SK-N-MC (cell line): Measurements from ENCODE around the gene GALNT14.

Source experiments
- DNase-seq: peaks from one replicate; pipeline ENCODE4 v3.0.0-alpha.2; 2011; ENCODE audit warnings: low read depth, low spot score
- H3K27ac ChIP-seq: fragments of 200-600 bp; sonication (generic); 2 replicates; pipeline ENCODE4 v1.5.1; 2016; ENCODE audit warnings: mixed run types
- H3K36me3 ChIP-seq: fragments of 200-600 bp; sonication (generic); 2 replicates; pipeline ENCODE4 v1.6.1; 2017; ENCODE audit warnings: antibody characterized with exemption, low read length, mixed read lengths; ENCODE audit not compliant: insufficient read depth
- H3K4me3 ChIP-seq: fragments of 200-600 bp; sonication (generic); 2 replicates; pipeline ENCODE4 v1.5.1; 2016
- H3K9ac ChIP-seq: fragments of 200-600 bp; sonication (generic); 2 replicates; pipeline ENCODE4 v1.8.0; 2017; ENCODE audit warnings: mixed run types, mixed read lengths; ENCODE audit not compliant: insufficient read length
- H3K9me3 ChIP-seq: fragments of 200-600 bp; sonication (generic); 2 replicates; pipeline ENCODE4 v1.6.1; 2017; ENCODE audit warnings: low read depth, mild to moderate bottlenecking, antibody characterized with exemption, low read length, moderate library complexity, mixed read lengths
- EZH2 ChIP-seq: fragments of 200-600 bp; sonication (generic); IDR thresholded peaks from one replicate; pipeline ENCODE4 v1.6.1; 2017; ENCODE audit warnings: antibody characterized with exemption
- FOXP2 ChIP-seq: optimal IDR thresholded peaks from 2 replicates; pipeline ENCODE3; 2011; ENCODE audit warnings: mild to moderate bottlenecking, moderate library complexity; ENCODE audit not compliant: insufficient read depth; ENCODE audit errors: extremely low read length, control extremely low read depth
- POLR2AphosphoS5 ChIP-seq: IDR thresholded peaks from 2 replicates; pipeline ENCODE4 v1.6.1; 2012; ENCODE audit warnings: mild to moderate bottlenecking, low read depth, low read length, borderline replicate concordance

Gene GALNT14

GRCh38 chr2:30947686-30948085, 190.6 kb downstream of the GALNT14 start:
- H3K9ac ChIP-seq, result no peak overlapping the region
- TF ChIP-seq POLR2AphosphoS5 (no peak), EZH2 (no peak), FOXP2 (no peak)
- no peak overlapping the region for H3K4me3 ChIP-seq
- DNase-seq, result no peak
- H3K36me3 ChIP-seq, result no peaks in the 10 kb centered on the region
- H3K9me3 ChIP-seq, result no peaks in the 10 kb centered on the region
- H3K27ac ChIP-seq, result no peak overlapping the region

- Histone ChIP-seq H3K27ac (no peak overlapping the region), H3K9ac (no peak overlapping the region), H3K9me3 (no peaks in the 10 kb centered on the region), H3K4me3 (no peak overlapping the region), H3K36me3 (no peaks in the 10 kb centered on the region)
- TF ChIP-seq FOXP2 (no peak), EZH2 (no peak), POLR2AphosphoS5 (no peak)
- no peak for DNase-seq
Observed at GRCh38 chr2:30942419-30942818, 195.8 kb downstream of the GALNT14 start.

- DNase-seq, result no peak
- H3K9ac ChIP-seq, result no peak overlapping the region
- TF ChIP-seq FOXP2, result no peak
- TF ChIP-seq POLR2AphosphoS5, result no peak
- no peak for TF ChIP-seq EZH2
- H3K4me3 ChIP-seq, result no peak overlapping the region
- H3K36me3 ChIP-seq, result no peaks in the 10 kb centered on the region
- no peak overlapping the region for H3K27ac ChIP-seq
- H3K9me3 ChIP-seq, result no peaks in the 10 kb centered on the region
Observed at GRCh38 chr2:30940839-30941238, 197.4 kb downstream of the GALNT14 start.

- TF ChIP-seq FOXP2 (no peak), EZH2 (no peak), POLR2AphosphoS5 (no peak)
- Histone ChIP-seq H3K36me3 (no peaks in the 10 kb centered on the region), H3K9me3 (no peaks in the 10 kb centered on the region), H3K9ac (no peak overlapping the region), H3K4me3 (no peak overlapping the region), H3K27ac (no peak overlapping the region)
- DNase-seq, result no peak
Observed at GRCh38 chr2:30939364-30939763, 198.9 kb downstream of the GALNT14 start.

- H3K27ac ChIP-seq, result no peak overlapping the region
- H3K9ac ChIP-seq, result no peak overlapping the region
- DNase-seq, result no peak
- TF ChIP-seq POLR2AphosphoS5 (no peak), FOXP2 (no peak), EZH2 (no peak)
- H3K36me3 ChIP-seq, result no peaks in the 10 kb centered on the region
- H3K4me3 ChIP-seq, result no peak overlapping the region
- no peaks in the 10 kb centered on the region for H3K9me3 ChIP-seq
Observed at GRCh38 chr2:30938196-30938595, 200.0 kb downstream of the GALNT14 start.

GRCh38 chr2:30936977-30937376, 201.3 kb downstream of the GALNT14 start:
- no peak for TF ChIP-seq FOXP2
- TF ChIP-seq EZH2, result no peak
- TF ChIP-seq POLR2AphosphoS5, result no peak
- no peak for DNase-seq
- H3K36me3 ChIP-seq, result no peaks in the 10 kb centered on the region

GRCh38 chr2:30935795-30936194, 202.4 kb downstream of the GALNT14 start:
- no peaks in the 10 kb centered on the region for H3K36me3 ChIP-seq
- H3K27ac ChIP-seq, result no peak overlapping the region
- H3K9ac ChIP-seq, result no peak overlapping the region
- no peak overlapping the region for H3K4me3 ChIP-seq
- TF ChIP-seq EZH2, result no peak
- TF ChIP-seq FOXP2, result no peak
- no peak for TF ChIP-seq POLR2AphosphoS5
- H3K9me3 ChIP-seq, result no peaks in the 10 kb centered on the region
- no peak for DNase-seq

More at GRCh38 chr2:30936977-30937376, 201.3 kb downstream of the GALNT14 start:
- Histone ChIP-seq H3K4me3 (no peak overlapping the region), H3K9ac (no peak overlapping the region), H3K27ac (no peak overlapping the region), H3K9me3 (no peaks in the 10 kb centered on the region)

GRCh38 chr2:30934066-30934465, 204.2 kb downstream of the GALNT14 start:
- Histone ChIP-seq H3K27ac (no peak overlapping the region), H3K9me3 (no peaks in the 10 kb centered on the region), H3K36me3 (no peaks in the 10 kb centered on the region), H3K9ac (no peak overlapping the region), H3K4me3 (no peak overlapping the region)
- TF ChIP-seq EZH2, result no peak
- TF ChIP-seq POLR2AphosphoS5, result no peak
- TF ChIP-seq FOXP2, result no peak
- DNase-seq, result no peak

- Histone ChIP-seq H3K9me3 (no peaks in the 10 kb centered on the region), H3K4me3 (no peak overlapping the region), H3K36me3 (no peaks in the 10 kb centered on the region), H3K27ac (no peak overlapping the region), H3K9ac (no peak overlapping the region)
- no peak for TF ChIP-seq FOXP2
- TF ChIP-seq POLR2AphosphoS5, result no peak
- no peak for TF ChIP-seq EZH2
- DNase-seq, result no peak
Observed at GRCh38 chr2:30933496-30933895, 204.7 kb downstream of the GALNT14 start.
